ENCODE measurements around the gene CERS3.

DNA sequence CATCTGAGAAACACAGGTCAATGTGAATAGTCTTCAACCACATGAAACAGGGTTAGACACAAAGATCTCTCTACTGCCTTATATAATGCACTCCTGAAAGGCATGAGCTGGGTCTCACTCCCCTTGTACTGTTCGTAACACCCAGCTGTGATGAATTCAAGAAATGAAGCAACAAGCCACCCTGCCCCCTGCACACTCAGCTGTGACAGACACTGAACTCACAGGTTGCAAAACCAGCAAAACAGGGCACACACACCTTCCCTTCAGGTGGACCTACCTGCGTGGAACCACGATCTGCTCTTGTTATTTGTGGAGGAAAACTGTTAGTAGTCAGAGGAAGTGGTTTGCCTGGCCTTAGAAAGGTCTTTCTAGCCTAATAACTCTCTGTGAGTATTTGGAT is 64.5 kb downstream of the CERS3 start:
- TF ChIP-seq, protein P1, sequence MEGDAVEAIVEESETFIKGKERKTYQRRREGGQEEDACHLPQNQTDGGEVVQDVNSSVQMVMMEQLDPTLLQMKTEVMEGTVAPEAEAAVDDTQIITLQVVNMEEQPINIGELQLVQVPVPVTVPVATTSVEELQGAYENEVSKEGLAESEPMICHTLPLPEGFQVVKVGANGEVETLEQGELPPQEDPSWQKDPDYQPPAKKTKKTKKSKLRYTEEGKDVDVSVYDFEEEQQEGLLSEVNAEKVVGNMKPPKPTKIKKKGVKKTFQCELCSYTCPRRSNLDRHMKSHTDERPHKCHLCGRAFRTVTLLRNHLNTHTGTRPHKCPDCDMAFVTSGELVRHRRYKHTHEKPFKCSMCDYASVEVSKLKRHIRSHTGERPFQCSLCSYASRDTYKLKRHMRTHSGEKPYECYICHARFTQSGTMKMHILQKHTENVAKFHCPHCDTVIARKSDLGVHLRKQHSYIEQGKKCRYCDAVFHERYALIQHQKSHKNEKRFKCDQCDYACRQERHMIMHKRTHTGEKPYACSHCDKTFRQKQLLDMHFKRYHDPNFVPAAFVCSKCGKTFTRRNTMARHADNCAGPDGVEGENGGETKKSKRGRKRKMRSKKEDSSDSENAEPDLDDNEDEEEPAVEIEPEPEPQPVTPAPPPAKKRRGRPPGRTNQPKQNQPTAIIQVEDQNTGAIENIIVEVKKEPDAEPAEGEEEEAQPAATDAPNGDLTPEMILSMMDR (IDR thresholded peaks at IDR 0.05) = no peak
- no peak for TF ChIP-seq POLR2A (IDR thresholded peaks at IDR 0.05)

Measured in lower leg skin (tissue), 3 donors.